Body of pancreas (tissue), 4 donors: ENCODE measurements around the gene BOD1.

Experiments used
- CTCF ChIP-seq, 7 experiments: fragments of 450-650 bp in 4 of 7; fragments of 200-600 bp in 3 of 7; sonication (generic) in 3 of 7; IDR thresholded peaks; one replicate each; pipeline ENCODE4 v1.5.1; 2016 to 2019; ENCODE audit warnings: antibody characterized with exemption in 7 of 7
- POLR2A ChIP-seq, 3 donors: fragments of 450-650 bp; IDR thresholded peaks; one replicate each; pipeline ENCODE4 v1.6.1; 2016; ENCODE audit warnings: antibody characterized with exemption in 3 of 3, mild to moderate bottlenecking in 2 of 3

- TF ChIP-seq POLR2A (IDR thresholded peaks at IDR 0.05) (no peak), CTCF (IDR thresholded peaks at IDR 0.05) (no peak)
Measured at GRCh38 chr5:173634465-173634983, 18.1 kb upstream of the BOD1 start.
